Measurements from ENCODE around the gene TTC9C. TPM values are rescaled to one million over a fixed set of nuclear protein-coding genes. Genes with fewer than 3 reads are reported as not detected.

The TTC9C gene
- total RNA-seq, 1 donor, result 40.1 TPM

GRCh38 chr11:62770778-62771143, 42.5 kb downstream of the TTC9C start:
- TF ChIP-seq CTCF (IDR thresholded peaks at IDR 0.05; ENCODE audit: insufficient read depth, low read length), result no peak
- peak overlapping the region; percentile 84 for H3K4me3 ChIP-seq (ENCODE audit: low read depth, low read length)
- no peak for DNase-seq (ENCODE audit: low read depth)

- TF ChIP-seq CTCF (IDR thresholded peaks at IDR 0.05; ENCODE audit: insufficient read depth, low read length), result no peak
- DNase-seq (ENCODE audit: low read depth), result peak; percentile 96
- H3K4me3 ChIP-seq (ENCODE audit: low read depth, low read length), result peak within 1 kb of the TSS; percentile 84
Observed at GRCh38 chr11:62771144-62772021, 43.1 kb downstream of the TTC9C start, which contains the start of gene TAF6L. Gene TAF6L (plus strand): TSS chr11:62771396. CDS start chr11:62775784, 4,388 bp downstream.

- TF ChIP-seq CTCF (IDR thresholded peaks at IDR 0.05; ENCODE audit: insufficient read depth, low read length), result no peak
- H3K4me3 ChIP-seq (ENCODE audit: low read depth, low read length), result no peak overlapping the region
- no peak for DNase-seq (ENCODE audit: low read depth)
Observed at GRCh38 chr11:62774407-62774806, 46.1 kb downstream of the TTC9C start.

GRCh38 chr11:62775646-62776045, 47.4 kb downstream of the TTC9C start:
- no peak for DNase-seq (ENCODE audit: low read depth)
- H3K4me3 ChIP-seq (ENCODE audit: low read depth, low read length), result no peak overlapping the region
- no peak for TF ChIP-seq CTCF (IDR thresholded peaks at IDR 0.05; ENCODE audit: insufficient read depth, low read length)

GRCh38 chr11:62777389-62777788, 49.1 kb downstream of the TTC9C start:
- no peak for DNase-seq (ENCODE audit: low read depth)
- no peak overlapping the region for H3K4me3 ChIP-seq (ENCODE audit: low read depth, low read length)
- no peak for TF ChIP-seq CTCF (IDR thresholded peaks at IDR 0.05; ENCODE audit: insufficient read depth, low read length)

- TF ChIP-seq CTCF (IDR thresholded peaks at IDR 0.05; ENCODE audit: insufficient read depth, low read length), result no peak
Observed at GRCh38 chr11:62778441-62778840, 50.2 kb downstream of the TTC9C start.

More at GRCh38 chr11:62778441-62778840, 50.2 kb downstream of the TTC9C start:
- no peak for DNase-seq (ENCODE audit: low read depth)
- no peak overlapping the region for H3K4me3 ChIP-seq (ENCODE audit: low read depth, low read length)

Measured in fibroblast of the aortic adventitia (primary cell).